IMR-90 (cell line): ENCODE data around the gene EYS. TPM values are rescaled to one million over a fixed set of nuclear protein-coding genes. Genes with fewer than 3 reads are reported as not detected.

Experiments used
- ATAC-seq: fragments of 200-7000 bp; cut with Tn5 transposase; 2 replicates; pipeline ENCODE4 v1.9.1; 2020; ENCODE audit warnings: low read depth, mild to moderate bottlenecking, moderate library complexity
- BruUV-seq: library from RNA; stranded (reverse); fragments of 400-500 nt; replicated peaks from 2 replicates; lab custom pipeline; 2021; lab: Mats Ljungman, UMichigan
- CTCF ChIA-PET: fragments of 300-600 bp; formaldehyde crosslinking; extraction: SDS; loops from one replicate; lab custom pipeline; 2021; ENCODE audit warnings: antibody characterized with exemption; lab: Yijun Ruan, JAX
- POLR2A ChIA-PET: fragments of 300-600 bp; sonication (Branson Sonifier 250); formaldehyde crosslinking; loops from one replicate; lab custom pipeline; 2022; ENCODE audit warnings: antibody characterized with exemption; ENCODE audit not compliant: unreplicated experiment; lab: Charles Lee
- DNase-seq: peaks from one replicate; pipeline ENCODE4 v3.0.0; 2013
- H2AFZ ChIP-seq: replicated peaks from 2 replicates; pipeline ENCODE3; 2013; ENCODE audit warnings: low read length, mild to moderate bottlenecking; ENCODE audit not compliant: poor library complexity
- H2AK5ac ChIP-seq: 2 replicates; pipeline ENCODE4 v1.6.1; 2013; ENCODE audit warnings: low read depth, low read length, inconsistent platforms
- H2AK9ac ChIP-seq: replicated peaks from 2 replicates; pipeline ENCODE3; 2013; ENCODE audit warnings: mild to moderate bottlenecking, low read depth, low read length, moderate library complexity; ENCODE audit not compliant: poor library complexity
- H2BK120ac ChIP-seq: 2 replicates; pipeline ENCODE4 v1.6.1; 2013; ENCODE audit warnings: low read depth, low read length, inconsistent platforms
- H2BK15ac ChIP-seq: 3 replicates; pipeline ENCODE4 v1.6.1; 2013; ENCODE audit warnings: low read depth, low read length, inconsistent platforms
- H2BK20ac ChIP-seq: 2 replicates; pipeline ENCODE4 v1.6.1; 2013; ENCODE audit warnings: low read depth, mild to moderate bottlenecking, inconsistent platforms, low read length, moderate library complexity
- H2BK5ac ChIP-seq: 2 replicates; pipeline ENCODE4 v1.6.1; 2013; ENCODE audit warnings: mild to moderate bottlenecking, low read depth, low read length, inconsistent platforms; ENCODE audit not compliant: poor library complexity, severe bottlenecking
- H3K14ac ChIP-seq: replicated peaks from 2 replicates; pipeline ENCODE4 v1.6.1; 2013; ENCODE audit warnings: low read depth, low read length, inconsistent platforms
- H3K18ac ChIP-seq: 2 replicates; pipeline ENCODE4 v1.6.1; 2013; ENCODE audit warnings: low read depth, low read length, control low read depth
- H3K23ac ChIP-seq: 2 replicates; pipeline ENCODE4 v1.6.1; 2013; ENCODE audit warnings: low read depth, low read length, inconsistent platforms
- H3K27ac ChIP-seq: 2 replicates; pipeline ENCODE4 v1.5.1; 2013; ENCODE audit warnings: mild to moderate bottlenecking, control low read depth, low read length; ENCODE audit not compliant: insufficient read depth
- H3K27me3 ChIP-seq: 2 replicates; pipeline ENCODE4 v1.6.1; 2013; ENCODE audit warnings: low read length; ENCODE audit not compliant: control insufficient read depth, insufficient read depth
- H3K36me3 ChIP-seq: 2 replicates; pipeline ENCODE4 v1.6.1; 2013; ENCODE audit warnings: low read length, mixed read lengths; ENCODE audit not compliant: control insufficient read depth, insufficient read depth
- H3K4ac ChIP-seq: 2 replicates; pipeline ENCODE4 v1.6.1; 2013; ENCODE audit warnings: low read depth, low read length, inconsistent platforms
- H3K4me1 ChIP-seq: 2 replicates; pipeline ENCODE4 v1.6.1; 2013; ENCODE audit warnings: low read length, mixed read lengths; ENCODE audit not compliant: control insufficient read depth, insufficient read depth
- H3K4me2 ChIP-seq: 2 replicates; pipeline ENCODE4 v1.6.1; 2013; ENCODE audit warnings: low read depth, mild to moderate bottlenecking, control low read depth, low read length, moderate library complexity
- H3K4me3 ChIP-seq: 2 replicates; pipeline ENCODE4 v1.5.1; 2013; ENCODE audit warnings: low read depth, mild to moderate bottlenecking, control low read depth, low read length, moderate library complexity; ENCODE audit not compliant: insufficient read depth
- H3K56ac ChIP-seq: 2 replicates; pipeline ENCODE4 v1.6.1; 2013; ENCODE audit warnings: low read length, inconsistent platforms; ENCODE audit not compliant: insufficient read depth; ENCODE audit errors: extremely low read depth
- H3K79me1 ChIP-seq, 2 experiments: 2 replicates each; pipeline ENCODE4 v1.6.1; 2013; ENCODE audit warnings: low read length in 2 of 2, inconsistent platforms in 1 of 2, low read depth in 1 of 2
- H3K9ac ChIP-seq: 2 replicates; pipeline ENCODE4 v1.6.1; 2013; ENCODE audit warnings: low read depth, low read length, control low read depth
- H3K9me1 ChIP-seq: 2 replicates; pipeline ENCODE4 v1.6.1; 2013; ENCODE audit warnings: low read length, inconsistent platforms; ENCODE audit not compliant: insufficient read depth
- H3K9me3 ChIP-seq: 2 replicates; pipeline ENCODE4 v1.6.1; 2013; ENCODE audit warnings: low read length; ENCODE audit not compliant: control insufficient read depth, insufficient read depth
- H4K20me1 ChIP-seq: 2 replicates; pipeline ENCODE4 v1.6.1; 2013; ENCODE audit warnings: low read length, inconsistent platforms; ENCODE audit not compliant: insufficient read depth
- H4K5ac ChIP-seq: 2 replicates; pipeline ENCODE4 v1.6.1; 2013; ENCODE audit warnings: mild to moderate bottlenecking, low read depth, low read length, control low read depth
- H4K8ac ChIP-seq, 2 experiments: 2 replicates each; pipeline ENCODE4 v1.6.1; 2013; ENCODE audit warnings: low read depth in 2 of 2, low read length in 2 of 2, control low read depth in 1 of 2, inconsistent platforms in 1 of 2
- H4K91ac ChIP-seq: 2 replicates; pipeline ENCODE4 v1.6.1; 2013; ENCODE audit warnings: low read depth, low read length, inconsistent platforms; ENCODE audit not compliant: insufficient read depth
- BHLHE40 ChIP-seq: fragments of 150-350 bp; IDR thresholded peaks from 2 replicates; pipeline ENCODE4 v1.6.1; 2016; ENCODE audit warnings: mild to moderate bottlenecking, low read depth, low read length
- CEBPB ChIP-seq: IDR thresholded peaks from 2 replicates; pipeline ENCODE4 v1.6.1; 2012; ENCODE audit warnings: low read depth, low read length, improper control_type of control experiment
- CHD1 ChIP-seq: IDR thresholded peaks from 2 replicates; pipeline ENCODE4 v1.6.1; 2012; ENCODE audit warnings: low read depth, low read length, improper control_type of control experiment
- CTCF ChIP-seq: conservative IDR thresholded peaks from 2 replicates; pipeline ENCODE4 v1.5.1; 2012; ENCODE audit warnings: mild to moderate bottlenecking, low read depth, low read length, improper control_type of control experiment
- MAFK ChIP-seq: IDR thresholded peaks from 2 replicates; pipeline ENCODE4 v1.6.1; 2012; ENCODE audit warnings: low read depth, low read length, improper control_type of control experiment
- MXI1 ChIP-seq: IDR thresholded peaks from 2 replicates; pipeline ENCODE4 v1.6.1; 2012; ENCODE audit warnings: low read depth, mild to moderate bottlenecking, low read length, moderate library complexity, borderline replicate concordance
- NFE2L2 ChIP-seq: fragments of 150-350 bp; IDR thresholded peaks from 2 replicates; pipeline ENCODE4 v1.6.1; 2016; ENCODE audit warnings: low read depth, mild to moderate bottlenecking, low read length
- RAD21 ChIP-seq: IDR thresholded peaks from 2 replicates; pipeline ENCODE4 v1.6.1; 2012; ENCODE audit warnings: low read length, improper control_type of control experiment
- RCOR1 ChIP-seq: IDR thresholded peaks from 2 replicates; pipeline ENCODE4 v1.6.1; 2012; ENCODE audit warnings: mild to moderate bottlenecking, low read length, improper control_type of control experiment; ENCODE audit not compliant: insufficient replicate concordance
- RFX5 ChIP-seq: IDR thresholded peaks from 2 replicates; pipeline ENCODE4 v1.8.0; 2012; ENCODE audit warnings: low read depth, mild to moderate bottlenecking, low read length, moderate library complexity
- USF2 ChIP-seq: fragments of 150-350 bp; IDR thresholded peaks from 2 replicates; pipeline ENCODE4 v1.6.1; 2017; ENCODE audit warnings: mild to moderate bottlenecking, antibody characterized with exemption, low read length, low read depth
- WGBS, 2 experiments: methylation state at CpG; one replicate each; pipeline versions ENCODE4 v1.1.5 to v1.1.7; 2013; ENCODE audit warnings: missing lambda C conversion rate in 2 of 2; ENCODE audit not compliant: insufficient read length in 1 of 2; ENCODE audit errors: extremely low coverage in 2 of 2; 5-methylcytosine and 5-hydroxymethylcytosine counted together
- dilution Hi-C: fragments of 300-500 bp; cut with HindIII; formaldehyde crosslinking; loops from one replicate; pipeline ENCODE4 v1.14.3; 2018; ENCODE audit warnings: low sequenced_read_pairs; ENCODE audit not compliant: unreplicated experiment
- in situ Hi-C: fragments of 300-500 bp; cut with MboI; formaldehyde crosslinking; loops from 3 replicates; pipeline ENCODE4 v1.14.3; 2019; ENCODE audit warnings: low sequenced_read_pairs, inconsistent platforms, mixed read lengths
- intact Hi-C: fragments of 100-400 bp; cut with micrococcal nuclease; formaldehyde crosslinking; loops from 2 replicates; pipeline ENCODE4 v1.10.0; 2022
- polyA plus RNA-seq, 3 experiments: library from polyadenylated mRNA; depleted of rRNA; stranded (reverse); fragments of >200 nt; gene quantifications; 2 replicates each; pipeline ENCODE4 v1.2.3, GENCODE V29; 2012; ENCODE audit warnings: low replicate concordance in 1 of 3
- total RNA-seq: library from RNA; depleted of rRNA; stranded (reverse); fragments of >200 nt; gene quantifications from 2 replicates; pipeline ENCODE4 v1.2.3, GENCODE V29; 2012

EYS gene
- total and polyA plus RNA-seq, 2 of the 4 experiments (the other 2 are of a cell fraction): under 0.01 TPM; not detected in 1

- Histone ChIP-seq H2BK5ac (no peak overlapping the region), H4K8ac (no peak overlapping the region), H4K5ac (no peak overlapping the region), H3K4me2 (no peak overlapping the region), H3K14ac (no peak overlapping the region), H4K91ac (no peak overlapping the region), H3K27me3 (no peaks in the 10 kb centered on the region), H3K4ac (no peak overlapping the region), H3K18ac (no peak overlapping the region), H3K9me3 (no peaks in the 10 kb centered on the region), H2BK15ac (no peak overlapping the region), H2BK120ac (no peak overlapping the region), H2BK20ac (no peak overlapping the region), H3K9me1 (no peaks in the 10 kb centered on the region), H3K36me3 (no peaks in the 10 kb centered on the region), H2AK9ac (no peak overlapping the region), H2AFZ (no peak overlapping the region), H3K9ac (no peak overlapping the region), H3K23ac (no peak overlapping the region), H3K4me1 (no peaks in the 10 kb centered on the region), H4K20me1 (no peaks in the 10 kb centered on the region), H3K56ac (no peak overlapping the region), H3K27ac (no peak overlapping the region), H3K79me1 (no peaks in the 10 kb centered on the region), H2AK5ac (no peak overlapping the region), H3K4me3 (no peak overlapping the region)
- intact Hi-C loops (no loop called here), in situ Hi-C loops (no loop called here), dilution Hi-C loops (no loop called here)
- DNase-seq (no peak), ATAC-seq (no peak)
- ChIA-PET POLR2A (no interaction called here), CTCF (no interaction called here)
- TF ChIP-seq CEBPB (no peak), CHD1 (no peak), RFX5 (no peak), MXI1 (no peak), USF2 (no peak), BHLHE40 (no peak), NFE2L2 (no peak), MAFK (no peak), RAD21 (no peak), RCOR1 (no peak), CTCF (no peak)
- BruUV-seq: no TSS peak
- WGBS, 2 experiments: no CpG with 5 or more reads among the region's 2 CpGs
Observed at GRCh38 chr6:65501045-65501444, 206.0 kb downstream of the EYS start.
